HG02678 (cell line): ENCODE measurements around the gene OR2L13.
"Not testable (repeated sequence)": the region's sequence is repeated elsewhere in the genome, so short reads cannot be mapped to it uniquely, and the experiment has no call there.

Experiments used
- ATAC-seq: cut with Tn5 transposase; IDR thresholded peaks from one replicate; pipeline ENCODE4 v1.9.1; 2021; ENCODE audit warnings: mild to moderate bottlenecking, moderate library complexity; ENCODE audit not compliant: unreplicated experiment

The OR2L13 gene, protein sequence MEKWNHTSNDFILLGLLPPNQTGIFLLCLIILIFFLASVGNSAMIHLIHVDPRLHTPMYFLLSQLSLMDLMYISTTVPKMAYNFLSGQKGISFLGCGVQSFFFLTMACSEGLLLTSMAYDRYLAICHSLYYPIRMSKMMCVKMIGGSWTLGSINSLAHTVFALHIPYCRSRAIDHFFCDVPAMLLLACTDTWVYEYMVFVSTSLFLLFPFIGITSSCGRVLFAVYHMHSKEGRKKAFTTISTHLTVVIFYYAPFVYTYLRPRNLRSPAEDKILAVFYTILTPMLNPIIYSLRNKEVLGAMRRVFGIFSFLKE

DNA sequence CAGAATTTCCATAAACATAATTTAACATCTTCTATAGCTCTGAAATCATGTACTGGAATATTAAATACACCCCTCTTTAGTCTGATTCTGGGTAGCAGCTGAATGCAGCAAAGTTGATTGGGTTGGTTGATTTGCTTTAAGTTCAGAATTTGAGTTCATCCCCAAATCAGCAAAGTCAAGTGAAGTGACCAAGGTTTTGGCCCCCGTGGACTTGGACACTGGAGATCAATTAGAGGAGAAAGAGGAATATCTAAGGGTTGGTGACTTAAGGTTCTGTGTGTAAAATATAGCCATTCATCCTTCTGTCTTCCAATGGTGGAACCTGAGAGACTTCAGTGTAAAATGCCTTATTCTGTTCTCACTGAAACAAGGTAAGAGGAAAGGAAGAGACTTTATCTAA is at the start of gene OR2L13:
TSS of gene OR2L13 (plus strand) at position 301 of the 400 bp plus-strand sequence. CDS start 4,192 bp downstream, outside the sequence.
- ATAC-seq: no peak

DNA sequence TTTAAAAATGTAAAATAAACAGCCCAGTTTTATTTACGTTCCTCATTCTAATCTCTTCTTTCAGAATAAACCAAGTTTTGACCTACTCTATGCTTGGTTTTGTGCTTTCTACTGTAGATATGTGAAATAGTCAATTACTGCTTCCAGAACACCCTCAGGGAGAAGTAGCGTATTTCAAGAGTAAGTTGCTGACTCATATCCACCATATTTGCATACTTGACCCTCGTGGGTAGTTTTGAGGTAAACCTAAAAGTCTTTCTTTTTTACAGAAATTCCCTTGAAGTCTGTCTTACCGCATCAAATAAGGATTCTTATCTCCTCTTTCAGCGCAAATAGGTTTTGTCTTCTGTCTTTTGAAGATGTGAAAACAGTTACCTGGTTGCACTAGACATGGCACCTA is 49.8 kb upstream of the OR2L13 start:
- ATAC-seq: no peak

DNA sequence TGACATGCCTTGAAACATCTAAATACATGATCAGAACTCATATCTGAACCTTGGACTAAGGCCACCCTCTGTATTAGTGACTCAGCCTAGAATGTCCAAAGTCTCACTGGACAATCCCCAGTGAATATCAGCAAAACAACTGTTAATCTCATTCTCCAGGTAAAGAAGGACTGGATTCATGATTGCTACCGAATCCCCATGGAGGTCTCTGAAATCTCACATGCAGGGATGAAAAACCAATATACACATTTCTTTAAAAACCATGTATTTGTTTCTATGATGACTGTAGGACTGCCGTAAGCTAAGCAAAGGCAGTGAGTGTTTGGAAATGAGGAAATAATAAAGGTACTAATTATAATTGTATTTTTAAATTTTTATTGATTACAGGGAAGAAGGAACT is 48.4 kb upstream of the OR2L13 start, which contains the start of gene OR2L3:
TSS of gene OR2L3 (plus strand) at position 301 of the 400 bp plus-strand sequence. CDS start 13,846 bp downstream, outside the sequence.
- no peak for ATAC-seq

DNA sequence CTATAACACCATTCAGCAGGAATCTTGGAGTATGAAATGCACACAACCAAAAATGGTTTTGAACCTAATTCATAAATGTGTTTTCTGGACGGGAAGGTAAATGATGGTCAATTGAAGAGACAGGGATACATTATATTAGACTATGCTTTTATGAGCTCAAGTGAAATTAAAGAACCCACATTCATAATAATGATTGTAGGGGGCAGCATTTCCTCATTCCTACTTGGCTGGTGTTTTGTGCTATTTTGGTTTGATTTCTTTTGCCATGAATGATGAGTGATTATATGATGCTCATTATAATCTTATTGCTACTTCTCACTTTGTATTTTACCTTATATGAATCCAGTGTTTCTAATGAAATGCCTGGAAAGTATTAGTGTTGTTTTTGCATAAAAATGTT is 48.0 kb upstream of the OR2L13 start:
- no peak for ATAC-seq

DNA sequence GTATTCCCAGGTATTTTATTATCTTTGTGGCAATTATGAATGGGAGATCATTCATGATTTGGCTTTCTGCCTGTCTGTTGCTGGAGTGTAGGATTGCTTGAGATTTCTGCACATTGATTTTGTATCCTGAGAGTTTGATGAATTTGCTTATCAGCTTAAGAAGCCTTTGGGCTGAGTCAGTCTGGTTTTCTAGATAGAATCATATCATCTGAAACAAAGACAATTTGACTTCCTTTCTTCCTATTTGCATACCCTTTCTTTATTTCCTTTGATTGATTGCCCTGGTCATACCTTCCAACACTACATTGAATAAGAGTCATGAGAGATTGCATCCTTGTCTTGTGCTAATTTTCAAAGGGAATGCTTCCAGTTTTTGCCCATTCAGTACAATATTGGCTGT is 40.3 kb upstream of the OR2L13 start:
- no peak for ATAC-seq

DNA sequence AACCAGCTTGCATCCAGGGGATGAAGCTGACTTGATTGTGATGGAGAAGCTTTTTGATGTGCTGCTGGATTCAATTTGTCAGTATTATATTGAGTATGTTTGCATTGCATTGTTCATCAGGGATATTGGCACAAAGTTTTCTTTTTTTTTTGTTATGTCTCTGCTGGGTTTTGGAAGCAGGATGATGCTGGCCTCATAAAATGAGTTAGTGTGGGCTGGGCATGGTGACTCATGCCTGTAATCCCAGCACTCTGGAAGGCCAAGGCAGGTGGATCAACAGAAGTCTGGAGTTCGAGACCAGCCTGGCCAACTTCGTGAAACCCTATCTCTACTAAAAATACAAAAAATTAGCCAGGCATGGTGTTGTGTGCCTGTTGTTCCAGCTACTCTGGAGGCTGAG is 39.7 kb upstream of the OR2L13 start:
- ATAC-seq: no peak

DNA sequence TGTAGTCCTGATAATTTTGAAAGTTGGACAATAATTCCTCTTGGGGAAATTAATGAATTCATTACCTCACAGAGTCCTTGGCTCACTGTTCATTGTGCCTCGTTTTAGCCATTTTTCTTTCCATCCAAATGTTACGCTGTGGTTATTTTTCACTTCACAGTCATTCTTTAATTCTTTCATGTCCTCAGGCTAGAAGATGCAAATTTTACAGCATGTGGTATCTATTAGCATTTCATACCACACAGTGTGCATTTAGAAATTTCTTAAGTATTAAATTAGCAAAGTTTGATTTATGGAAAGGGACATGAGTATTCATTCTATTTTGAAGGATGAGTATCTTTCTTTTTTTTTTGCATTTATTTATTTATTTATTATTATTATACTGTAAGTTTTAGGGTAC is 29.9 kb upstream of the OR2L13 start:
- no peak for ATAC-seq

DNA sequence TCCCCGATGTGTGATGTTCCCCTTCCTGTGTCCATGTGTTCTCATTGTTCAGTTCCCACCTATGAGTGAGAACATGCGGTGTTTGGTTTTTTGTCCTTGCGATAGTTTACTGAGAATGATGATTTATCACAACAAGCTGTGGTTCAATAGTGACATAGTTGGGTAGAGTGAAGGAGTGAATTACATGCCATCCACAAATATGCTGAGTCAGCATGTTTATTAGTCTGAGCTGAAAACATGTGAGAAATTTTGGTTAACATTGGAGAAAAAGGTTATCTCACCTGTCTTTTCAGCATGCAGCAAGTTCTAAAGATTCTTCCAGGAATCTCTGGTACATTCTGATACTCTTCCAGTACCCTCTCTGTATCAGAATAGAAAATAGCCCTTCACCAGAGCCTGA is 29.4 kb upstream of the OR2L13 start:
- no peak for ATAC-seq

DNA sequence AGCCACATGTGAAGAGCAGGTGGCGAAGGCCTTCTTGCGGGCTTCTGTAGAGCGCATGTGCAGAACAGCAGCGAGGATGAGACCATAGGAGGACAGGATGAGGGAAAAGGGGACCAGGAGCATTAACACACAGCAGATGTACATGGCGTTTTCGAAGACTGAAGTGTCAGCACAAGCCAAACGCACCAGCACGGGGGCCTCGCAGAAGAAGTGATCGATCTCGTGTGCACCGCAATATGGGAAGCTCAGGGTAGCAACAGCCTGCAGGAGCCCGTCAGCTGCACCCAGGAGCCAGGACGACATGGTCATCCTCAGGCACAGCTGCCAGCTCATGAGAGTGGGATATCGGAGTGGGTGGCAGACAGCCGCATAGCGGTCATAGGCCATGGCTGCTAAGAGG is 11.1 kb upstream of the OR2L13 start:
- ATAC-seq: not testable (repeated sequence)

DNA sequence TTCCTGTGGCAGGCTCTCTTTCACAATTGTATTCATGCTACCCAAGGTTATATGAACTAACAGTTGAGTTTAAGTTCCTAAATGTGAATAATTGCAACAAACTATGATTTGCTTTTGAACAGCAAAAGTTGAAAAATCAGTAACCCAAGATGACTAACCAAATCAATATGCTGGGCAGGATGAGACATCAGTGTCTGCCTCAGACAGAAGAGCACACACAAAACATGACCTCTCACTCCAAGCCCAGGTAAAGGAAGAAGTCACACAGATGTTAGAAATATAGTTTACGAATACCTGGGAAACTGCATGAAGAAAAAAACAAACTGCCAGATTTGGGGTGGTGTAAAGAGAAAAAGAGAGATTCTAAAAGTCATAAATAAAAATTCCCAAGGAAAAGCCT is 3.5 kb downstream of the OR2L13 start:
- no peak for ATAC-seq

DNA sequence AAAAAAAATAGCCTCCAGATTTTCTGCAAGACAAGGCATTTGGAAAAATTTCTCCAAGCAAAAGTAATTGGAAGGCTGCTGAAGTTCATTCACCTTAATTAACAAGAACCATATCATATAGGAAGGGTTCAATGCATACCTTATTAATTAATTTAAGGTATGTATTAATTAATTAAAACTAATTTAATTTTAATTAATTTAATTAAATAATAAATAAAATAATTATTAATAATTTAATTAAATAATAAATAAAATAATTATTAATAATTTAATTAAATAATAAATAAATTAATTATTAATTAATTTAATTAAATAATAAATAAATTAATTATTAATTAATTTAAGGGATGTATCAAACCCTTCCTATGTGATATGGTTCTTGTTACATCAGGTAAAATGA is 7.9 kb downstream of the OR2L13 start:
- ATAC-seq: no peak

DNA sequence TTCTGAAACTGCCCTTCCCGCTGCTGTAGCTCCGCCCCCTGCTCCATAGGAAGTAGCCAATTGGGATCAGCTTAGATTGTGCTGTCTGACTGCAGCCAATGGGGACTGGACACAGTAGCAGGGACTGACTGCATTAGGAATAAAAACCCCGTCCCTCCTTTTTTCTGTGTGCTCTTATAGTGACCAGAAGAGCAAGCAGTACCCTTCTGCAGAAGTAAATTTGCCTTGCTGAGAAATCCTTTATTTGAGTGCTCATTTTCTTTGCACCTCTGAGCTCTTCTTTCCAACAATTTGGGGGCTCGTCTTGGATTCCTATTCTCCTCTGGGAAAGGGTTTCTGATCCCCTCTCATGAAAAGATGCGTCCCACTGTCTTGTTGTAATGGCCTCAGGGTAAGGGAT is 16.2 kb downstream of the OR2L13 start:
- no peak for ATAC-seq

DNA sequence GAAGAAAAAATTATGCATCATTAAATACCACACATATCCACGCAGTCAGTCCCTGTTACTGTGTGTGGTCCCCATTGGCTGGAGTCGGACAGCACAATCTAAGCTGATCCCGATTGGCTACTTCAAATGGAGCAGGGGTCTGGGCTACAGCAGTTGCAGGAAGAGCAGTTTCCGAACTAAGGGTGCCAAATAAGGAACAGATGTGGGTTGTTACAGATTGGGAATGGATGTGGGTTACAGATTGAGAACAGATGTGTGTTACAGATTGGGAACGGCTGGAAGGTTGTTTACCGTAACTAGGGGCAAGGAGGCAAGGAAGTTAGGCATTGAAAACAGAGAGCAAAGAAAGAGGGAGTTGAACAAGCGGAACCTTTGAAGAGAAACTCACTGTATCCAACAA is 19.9 kb downstream of the OR2L13 start:
- ATAC-seq: no peak

DNA sequence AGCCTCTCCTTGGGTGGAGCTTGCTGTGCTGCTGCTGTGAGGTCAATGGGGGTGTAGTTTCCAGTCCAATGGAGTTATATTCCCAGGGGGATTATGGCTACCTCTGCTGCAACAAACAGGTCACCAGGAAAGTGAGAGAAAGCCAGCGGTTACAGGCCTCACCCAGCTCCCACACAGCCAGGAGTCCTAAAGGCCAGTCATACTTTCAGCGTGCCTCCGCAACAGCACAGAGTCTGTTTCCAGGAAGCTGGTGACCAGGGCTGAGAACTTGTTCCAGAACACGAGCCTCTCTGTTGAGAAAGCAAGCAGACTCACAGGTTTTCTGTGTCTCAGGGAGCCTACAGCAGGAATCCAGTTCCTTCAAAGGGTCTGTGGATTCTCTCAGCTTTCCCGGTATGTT is 32.7 kb downstream of the OR2L13 start:
- ATAC-seq: no peak

DNA sequence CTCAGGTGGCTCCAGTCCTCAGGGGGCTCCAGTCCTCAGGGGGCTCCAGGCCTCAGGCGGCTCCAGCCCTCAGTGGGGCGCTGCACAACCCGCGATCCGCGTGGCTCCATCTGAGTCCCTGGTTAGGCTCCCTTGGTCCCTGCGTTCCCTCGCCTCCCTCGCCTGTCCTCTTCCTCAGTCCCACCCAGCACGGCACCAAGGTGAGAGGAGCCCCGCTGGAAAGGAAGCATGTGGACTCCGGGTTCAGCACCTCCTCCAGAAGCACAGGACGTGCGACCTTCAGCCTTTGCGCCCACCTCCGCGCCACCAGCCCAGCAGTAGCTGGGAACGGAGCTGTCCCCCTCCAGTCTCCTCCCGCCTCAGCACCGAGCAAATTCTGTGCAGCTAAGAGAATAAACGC is 41.8 kb downstream of the OR2L13 start:
- ATAC-seq: no peak

DNA sequence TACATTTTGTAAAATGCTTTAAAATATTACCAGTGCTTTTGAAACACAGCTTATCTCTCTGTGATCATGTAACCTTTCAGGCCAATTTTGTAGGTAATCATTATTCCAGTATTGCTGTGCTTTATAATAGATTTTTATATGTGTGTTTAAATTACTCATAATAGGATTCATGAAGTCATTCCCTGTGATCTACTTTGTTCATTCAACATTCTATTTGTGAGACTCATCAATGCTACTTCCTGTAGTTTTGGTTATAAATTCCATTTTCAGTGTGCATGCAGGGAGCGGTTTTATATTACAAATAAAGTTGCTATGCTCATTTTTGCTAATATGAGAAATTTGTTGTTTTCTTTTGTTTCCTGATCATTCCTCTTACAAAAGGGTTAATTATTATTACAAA is 45.9 kb downstream of the OR2L13 start:
- ATAC-seq: no peak

DNA sequence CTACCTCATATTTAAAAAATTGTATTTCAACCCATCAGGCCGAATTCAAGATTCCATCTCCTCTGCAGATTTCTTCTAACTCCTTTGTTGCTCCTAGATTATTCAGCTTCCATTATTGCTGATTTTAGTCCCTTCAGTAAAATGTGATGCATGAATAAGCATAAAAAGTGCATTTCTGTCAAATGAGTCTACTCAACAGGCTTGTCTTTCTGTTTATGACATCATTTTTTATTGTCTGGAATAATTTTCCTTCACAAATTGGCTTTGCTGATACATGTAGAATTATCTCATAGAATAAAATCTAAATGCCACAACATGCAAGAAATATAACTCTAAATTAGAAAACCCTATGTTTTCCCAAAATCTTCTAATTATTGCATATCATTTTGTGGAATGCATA is 48.3 kb downstream of the OR2L13 start:
- ATAC-seq: no peak

DNA sequence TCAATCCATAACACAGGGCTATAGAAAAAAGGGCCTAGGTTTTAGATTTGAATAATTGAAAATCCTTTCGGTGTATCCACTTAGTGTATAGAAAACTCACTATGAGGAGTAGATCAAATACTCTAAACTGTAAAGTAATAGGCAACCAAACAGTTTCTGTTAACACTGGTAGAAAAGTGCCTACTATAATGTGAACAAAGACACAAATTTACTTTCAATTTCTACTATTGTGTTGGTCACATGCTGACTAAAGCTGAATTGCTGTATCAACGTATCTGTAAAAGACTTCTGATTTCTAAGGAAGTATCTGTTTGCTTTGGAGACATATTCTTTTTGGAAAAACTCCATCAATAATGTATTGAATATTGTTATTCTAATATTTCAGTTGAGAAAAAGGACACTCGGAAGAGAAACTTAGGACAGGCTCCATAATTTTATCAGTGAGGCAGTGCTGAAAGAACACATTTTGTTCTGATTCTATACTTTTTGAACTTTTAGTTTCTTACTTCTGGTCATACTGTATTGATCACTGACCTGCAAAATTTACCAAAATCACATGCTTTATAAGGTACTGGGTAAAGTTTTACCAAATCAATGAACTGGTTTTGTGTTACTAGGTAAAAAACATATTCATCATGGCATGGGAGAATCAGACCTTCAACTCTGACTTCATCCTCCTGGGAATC is 49.7 kb downstream of the OR2L13 start, which contains the start of gene OR2M5:
TSS of gene OR2M5 (plus strand) at position 636 of the 686 bp plus-strand sequence. CDS start at position 636, 0 bp downstream.
- ATAC-seq: no peak
